GM18517 (cell line): ENCODE results near the gene COMMD9.

ENCODE experiments used
- ATAC-seq: cut with Tn5 transposase; IDR thresholded peaks from one replicate; pipeline ENCODE4 v1.9.1; 2021; ENCODE audit warnings: mild to moderate bottlenecking, moderate library complexity; ENCODE audit not compliant: unreplicated experiment

Gene COMMD9

DNA sequence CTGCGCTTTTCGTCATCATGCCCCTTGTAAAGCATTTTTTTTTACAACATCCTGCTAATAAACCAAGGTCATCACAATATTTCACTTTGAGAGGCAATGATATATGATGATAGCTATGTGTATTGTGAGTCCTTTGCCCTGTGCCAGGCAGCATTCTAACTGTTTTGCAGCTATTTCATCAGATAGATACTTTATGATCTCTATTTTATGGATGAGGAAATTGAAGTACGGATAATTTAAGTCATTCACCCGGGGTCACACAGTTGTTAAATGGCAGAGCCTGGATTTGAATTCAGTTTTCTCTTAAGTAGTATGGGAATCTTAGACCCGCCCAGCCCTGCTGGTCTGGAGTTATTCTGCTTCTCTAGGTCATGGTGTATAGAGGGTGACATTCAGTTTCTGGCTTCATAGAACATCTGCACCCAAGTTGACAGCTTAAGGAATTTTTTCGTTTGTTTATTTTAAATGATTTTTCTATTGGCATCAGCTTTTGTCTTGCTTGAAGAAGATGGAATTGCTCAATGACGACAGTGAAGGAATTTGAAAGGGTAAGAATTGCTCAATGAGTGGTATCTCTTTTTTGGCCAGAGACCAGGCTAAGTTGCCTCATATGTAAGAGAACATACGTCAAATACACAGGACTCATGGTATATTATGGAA is 7.8 kb upstream of the COMMD9 start:
- ATAC-seq: no peak

DNA sequence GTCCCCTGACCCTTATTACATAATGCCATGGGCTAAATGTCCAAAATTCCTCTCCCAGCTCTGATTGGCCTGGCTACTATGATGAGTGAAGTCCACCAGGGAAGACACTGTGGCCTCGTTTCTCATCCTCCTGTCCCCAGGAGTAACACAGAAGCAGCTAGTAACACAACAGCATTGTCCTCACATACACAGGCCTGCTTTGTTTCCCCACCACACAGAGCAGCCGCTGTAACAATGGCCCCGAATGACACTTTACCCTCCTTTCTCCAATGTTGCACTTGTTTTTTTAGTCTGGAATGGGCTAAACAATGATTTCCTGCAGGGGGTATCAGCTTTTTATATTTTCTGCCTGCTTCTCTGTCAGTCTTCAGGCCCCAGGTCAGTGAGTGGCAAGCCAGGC is 6.7 kb upstream of the COMMD9 start, which contains the start of gene PRR5L:
TSS of gene PRR5L (plus strand) at position 363 of the 400 bp plus-strand sequence. CDS start 104,834 bp downstream, outside the sequence.
- no peak for ATAC-seq

- ATAC-seq: no peak
Observed at GRCh38 chr11:36292311-36292722, 3.1 kb upstream of the COMMD9 start.

GRCh38 chr11:36288442-36289225 is 590 bp downstream of the COMMD9 start:
- ATAC-seq: no peak

DNA sequence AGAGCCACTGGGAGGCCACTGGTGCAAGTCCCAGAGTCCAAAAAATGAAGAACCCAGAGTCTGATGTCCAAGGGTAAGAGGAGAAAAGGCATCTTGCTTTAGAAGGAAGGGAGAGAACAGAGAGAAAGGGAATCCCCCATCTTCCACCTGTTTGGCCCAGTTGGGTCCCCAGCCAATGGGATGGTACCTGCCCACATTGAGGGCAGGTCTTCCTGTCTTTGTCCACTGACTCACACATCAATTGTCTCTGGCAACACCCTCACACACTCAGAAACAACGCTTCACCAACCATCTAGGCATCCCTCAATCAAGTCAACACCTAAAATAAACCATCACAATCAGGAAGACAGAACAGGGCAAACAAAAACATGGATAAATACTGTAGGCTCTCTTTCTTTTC is 6.3 kb downstream of the COMMD9 start:
- no peak for ATAC-seq

- ATAC-seq: no peak
Observed at GRCh38 chr11:36281850-36282249, 7.4 kb downstream of the COMMD9 start.

DNA sequence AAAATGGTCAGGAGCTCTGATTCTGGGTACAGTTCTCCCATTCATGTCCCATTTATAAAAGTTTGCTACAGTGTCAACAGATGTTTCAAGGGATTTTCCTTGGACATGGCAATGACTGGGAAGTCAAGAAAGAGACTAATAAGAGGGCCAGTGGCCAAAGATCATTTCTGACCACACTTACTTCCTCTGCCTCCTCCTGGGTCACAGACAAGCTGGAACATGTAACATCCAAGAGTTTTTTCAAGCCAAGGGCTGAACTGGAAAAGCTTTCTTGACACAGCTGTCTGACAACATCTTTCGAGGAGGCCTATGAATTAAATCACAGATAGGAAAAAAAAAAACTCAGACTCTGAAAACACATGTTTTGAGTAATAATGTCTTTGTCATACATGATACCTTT is 8.7 kb downstream of the COMMD9 start:
- ATAC-seq: no peak

GRCh38 chr11:36278531-36279282 is 10.5 kb downstream of the COMMD9 start:
- ATAC-seq: no peak

DNA sequence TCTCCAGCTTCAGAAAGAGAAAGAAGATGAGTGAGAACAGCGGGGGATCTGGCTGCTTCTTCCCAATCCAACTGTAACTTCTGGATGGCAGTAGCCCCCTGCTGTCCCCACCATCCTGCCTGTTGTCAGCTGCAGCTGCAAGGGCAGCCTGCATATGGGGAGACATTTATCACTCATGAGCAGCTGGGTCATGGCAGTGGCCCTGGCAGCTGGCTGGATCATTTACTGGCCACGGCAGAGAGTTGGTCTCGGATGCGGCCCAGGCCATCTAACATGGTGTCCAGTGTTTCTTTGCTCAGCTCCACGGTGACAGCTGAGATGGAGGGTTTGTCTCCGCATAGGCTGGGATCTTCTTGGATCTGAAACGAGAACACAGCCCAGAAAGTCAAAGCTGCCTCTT is 14.8 kb downstream of the COMMD9 start:
- no peak for ATAC-seq

GRCh38 chr11:36273110-36273509 is 16.1 kb downstream of the COMMD9 start:
- ATAC-seq: no peak

- no peak for ATAC-seq
Observed at GRCh38 chr11:36271794-36272407, 17.3 kb downstream of the COMMD9 start.

DNA sequence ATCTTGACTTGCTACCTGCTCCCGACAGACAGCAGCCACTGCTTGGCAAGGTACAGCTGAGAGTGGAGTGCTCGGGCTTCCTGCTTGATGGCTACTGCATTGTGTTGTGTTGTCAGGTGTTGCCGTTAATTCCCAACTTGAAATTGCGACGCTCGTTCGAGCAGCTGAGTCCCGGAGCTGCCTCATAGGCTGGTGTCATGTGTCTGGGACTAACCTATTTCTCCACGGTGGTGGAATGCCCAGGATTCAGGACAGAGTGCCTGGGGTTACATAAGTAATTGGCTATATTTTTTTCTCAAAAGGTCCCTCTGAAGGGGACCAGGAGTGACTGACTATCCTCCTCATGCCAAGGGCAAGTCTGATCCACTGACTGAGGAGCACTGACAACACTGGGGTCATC is 18.5 kb downstream of the COMMD9 start:
- no peak for ATAC-seq

DNA sequence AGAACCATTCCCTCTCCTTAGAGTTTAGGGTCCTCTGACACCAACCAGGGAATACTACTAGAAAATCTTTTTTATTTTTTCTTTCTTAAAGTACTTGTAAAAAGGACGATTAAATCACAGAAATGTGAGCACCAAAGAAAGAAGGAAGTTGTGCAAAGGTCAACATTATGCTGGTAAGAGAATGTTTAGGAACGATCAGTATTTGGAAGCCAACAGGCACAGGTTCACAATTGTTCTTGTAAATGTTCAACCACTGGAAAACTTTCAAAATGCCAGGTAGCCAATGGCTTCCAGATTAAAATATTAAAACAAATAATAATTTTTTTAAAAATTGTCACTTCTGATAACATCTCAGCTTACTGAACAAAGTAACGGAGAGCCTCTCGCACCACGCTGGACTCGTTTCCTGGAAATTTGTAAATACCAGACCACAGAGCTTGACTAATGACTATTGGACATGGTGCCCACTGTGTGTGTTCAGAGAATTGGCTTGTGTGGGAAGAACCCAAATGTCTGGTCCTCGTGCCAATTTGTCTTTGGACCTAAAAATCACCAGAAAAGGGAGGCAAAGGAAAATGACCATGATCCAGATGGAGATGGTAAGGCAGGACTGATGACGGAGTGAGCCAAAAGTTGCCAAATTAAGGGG is 20.8 kb downstream of the COMMD9 start:
- ATAC-seq: no peak

- ATAC-seq: no peak
Observed at GRCh38 chr11:36266767-36267166, 22.5 kb downstream of the COMMD9 start.

DNA sequence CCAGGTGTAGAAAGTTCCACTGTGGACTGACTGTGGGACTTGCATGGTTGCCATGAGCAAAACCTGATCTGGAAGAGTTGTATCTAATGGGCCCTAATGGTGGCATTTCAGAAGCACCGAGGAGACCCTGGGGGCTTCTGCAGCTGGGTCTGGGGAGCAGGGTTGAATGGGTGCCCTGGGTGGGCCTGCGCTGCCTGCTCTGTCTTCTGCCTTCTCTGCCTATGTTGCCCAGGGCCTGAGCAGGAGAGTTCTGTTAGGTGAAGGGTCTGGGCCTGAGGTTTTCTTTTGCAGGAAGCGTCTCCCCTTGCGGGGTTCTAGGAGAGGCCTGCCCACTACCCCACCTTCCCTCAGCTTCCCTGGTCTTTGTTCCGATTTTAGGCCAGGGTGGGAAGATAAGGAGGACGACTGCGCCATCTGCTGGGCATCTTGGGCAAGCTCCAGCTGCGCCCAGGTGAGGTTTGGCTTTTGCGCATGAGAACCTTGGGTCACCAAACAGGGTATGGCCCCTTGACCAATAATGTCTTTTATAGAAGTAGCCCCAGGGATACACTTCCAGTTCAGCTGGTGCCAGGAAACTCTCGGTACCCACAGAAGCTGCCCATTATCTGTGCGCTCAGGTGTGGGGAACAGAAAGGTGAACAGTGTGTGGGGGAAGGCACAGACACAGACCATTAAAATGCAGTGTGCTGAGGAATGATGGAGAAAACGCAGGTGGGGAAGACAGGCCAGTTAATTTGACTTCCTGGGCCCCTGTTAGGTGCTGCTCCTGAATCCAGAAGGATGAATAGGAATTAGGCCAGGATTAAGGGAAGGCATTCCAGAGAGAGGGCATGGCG is 23.2 kb downstream of the COMMD9 start:
- ATAC-seq: no peak

DNA sequence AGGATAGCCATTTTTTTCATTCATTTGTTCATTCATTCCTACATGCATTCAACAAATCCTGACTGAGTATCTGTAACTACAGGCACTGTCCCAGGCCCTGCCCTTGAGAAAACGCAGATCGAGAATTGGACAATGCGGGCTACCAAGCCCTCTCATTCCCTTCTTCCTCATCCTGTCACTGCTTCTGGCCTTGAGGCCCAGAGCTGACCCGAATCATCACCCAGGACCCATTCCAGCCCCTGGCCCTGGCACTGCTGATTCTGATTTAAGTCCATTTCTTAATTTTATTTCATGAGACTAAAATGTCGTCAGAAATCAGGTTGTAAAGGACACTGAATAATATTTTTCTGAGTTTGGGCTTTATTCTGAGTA is 24.3 kb downstream of the COMMD9 start:
- ATAC-seq: no peak

DNA sequence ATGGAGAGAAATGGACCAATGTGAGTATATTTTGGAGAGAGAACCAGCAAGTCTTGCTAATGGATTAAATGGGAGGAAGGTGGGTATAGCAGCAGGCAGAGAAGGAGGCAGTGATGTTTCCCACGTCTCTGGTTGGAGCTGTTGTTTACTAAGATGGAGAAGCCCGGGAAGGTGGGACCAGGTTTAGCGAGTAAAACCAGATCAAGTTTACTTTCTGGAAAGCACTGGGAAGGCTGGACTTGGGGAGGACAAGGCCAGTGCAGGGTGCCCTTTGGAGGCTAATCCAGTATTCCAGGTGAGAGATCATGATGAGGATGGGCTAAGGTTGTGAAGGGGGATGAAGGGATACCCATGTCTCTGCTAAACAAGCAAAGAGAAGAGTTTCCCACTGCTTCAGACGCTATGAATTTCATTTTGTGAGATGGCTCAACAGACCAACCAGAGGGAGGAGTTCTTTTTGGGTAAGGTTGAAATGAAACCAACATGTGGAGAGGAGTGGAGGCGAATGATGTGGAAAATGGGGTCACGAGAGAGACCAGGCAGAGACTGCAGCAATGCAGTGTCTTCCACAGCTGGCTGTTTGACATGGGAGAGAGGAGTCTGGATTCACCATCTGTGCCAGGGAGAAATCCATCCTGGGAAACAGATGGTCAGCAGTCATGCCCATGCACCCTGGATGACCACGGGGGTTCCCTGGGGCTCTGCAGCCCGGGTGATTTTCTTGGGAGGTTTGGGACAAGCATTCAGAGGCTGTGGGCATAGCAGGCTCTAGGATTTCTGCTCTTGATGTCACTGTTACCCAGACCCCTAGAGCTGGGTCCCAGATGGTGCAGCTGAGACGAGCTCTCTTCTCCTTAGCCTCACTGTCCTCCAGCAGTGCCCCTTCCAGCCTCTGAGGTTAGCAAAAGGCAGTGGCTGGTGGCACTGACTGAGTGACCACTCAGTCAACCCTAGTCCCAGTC is 24.9 kb downstream of the COMMD9 start:
- ATAC-seq: no peak

GRCh38 chr11:36261094-36261493 is 28.1 kb downstream of the COMMD9 start:
- no peak for ATAC-seq
